B cell (primary cell): ENCODE data around the gene PYCR2. TPM values are rescaled to one million over a fixed set of nuclear protein-coding genes. Genes with fewer than 3 reads are reported as not detected.

Source experiments
- ATAC-seq: fragments of 200-7000 bp; cut with Tn5 transposase; one replicate; pipeline ENCODE4 v1.10.0; 2021; ENCODE audit warnings: low read depth, mild to moderate bottlenecking, moderate number of reproducible peaks, moderate library complexity
- CTCF ChIA-PET: fragments of 350-600 bp; sonication (Branson Sonifier 250); formaldehyde crosslinking; loops from one replicate; lab custom pipeline; 2021; ENCODE audit warnings: antibody characterized with exemption, inconsistent platforms; lab: Charles Lee
- POLR2A ChIA-PET: fragments of 350-600 bp; sonication (Branson Sonifier 250); formaldehyde crosslinking; loops from one replicate; lab custom pipeline; 2021; ENCODE audit warnings: antibody characterized with exemption; lab: Charles Lee
- DNase-seq: peaks from one replicate; pipeline ENCODE4 v3.0.0; 2013
- H2AFZ ChIP-seq: 2 replicates; pipeline ENCODE4 v1.6.1; 2012; ENCODE audit warnings: mild to moderate bottlenecking, low read depth, low read length; ENCODE audit not compliant: insufficient read depth, poor library complexity, severe bottlenecking
- H3K27ac ChIP-seq, 2 donors: 1 replicate in 1 of 2; 2 replicates in 1 of 2; pipeline ENCODE4 v1.5.1; 2012 to 2013; ENCODE audit warnings: low read length in 2 of 2, mild to moderate bottlenecking in 2 of 2, moderate library complexity in 1 of 2
- H3K27me3 ChIP-seq, 4 experiments: fragments of 200-600 bp in 1 of 4; sonication (generic) in 1 of 4; replicated peaks in 1 of 4; 1 replicate in 2 of 4; 2 replicates in 2 of 4; pipeline versions ENCODE4 v1.6.1 to v1.7.0; 2013 to 2016; ENCODE audit warnings: low read length in 3 of 4, mild to moderate bottlenecking in 2 of 4, mixed read lengths in 1 of 4, moderate library complexity in 1 of 4; ENCODE audit not compliant: insufficient read depth in 4 of 4, control insufficient read depth in 3 of 4; ENCODE audit errors: control extremely low read depth in 1 of 4
- H3K36me3 ChIP-seq, 2 experiments: replicated peaks in 1 of 2; 1 replicate in 1 of 2; 2 replicates in 1 of 2; pipeline versions ENCODE4 v1.6.1 to v1.7.1; 2013; ENCODE audit warnings: low read length in 1 of 2; ENCODE audit not compliant: insufficient read depth in 2 of 2, control insufficient read depth in 1 of 2; ENCODE audit errors: control extremely low read depth in 1 of 2, extremely low read depth in 1 of 2
- H3K4me1 ChIP-seq, 2 donors: fragments of 200-600 bp in 1 of 2; sonication (generic) in 1 of 2; 1 replicate in 1 of 2; 2 replicates in 1 of 2; pipeline versions ENCODE4 v1.5.1 to v1.6.1; 2013 to 2017; ENCODE audit warnings: low read length in 2 of 2; ENCODE audit not compliant: control insufficient read depth in 2 of 2, insufficient read depth in 2 of 2
- H3K4me2 ChIP-seq: replicated peaks from 2 replicates; pipeline ENCODE3; 2012; ENCODE audit warnings: mild to moderate bottlenecking, low read depth, low read length; ENCODE audit not compliant: poor library complexity, severe bottlenecking
- H3K4me3 ChIP-seq, 5 experiments: fragments of 200-600 bp in 1 of 5; sonication (generic) in 1 of 5; 1 replicate in 3 of 5; 2 replicates in 2 of 5; pipeline versions ENCODE4 v1.5.1 to v1.7.0; 2011 to 2016; ENCODE audit warnings: low read length in 4 of 5, mild to moderate bottlenecking in 4 of 5, low read depth in 2 of 5, control low read depth in 1 of 5, moderate library complexity in 1 of 5; ENCODE audit not compliant: insufficient read depth in 1 of 5; ENCODE audit errors: control extremely low read depth in 1 of 5, extremely low read depth in 1 of 5
- H3K79me2 ChIP-seq: fragments of 200-600 bp; sonication (generic); one replicate; pipeline ENCODE4 v1.6.0; 2016; ENCODE audit warnings: low read length; ENCODE audit not compliant: control insufficient read depth, insufficient read depth
- H3K9ac ChIP-seq: fragments of 200-600 bp; sonication (generic); 2 replicates; pipeline ENCODE4 v1.6.1; 2017; ENCODE audit warnings: mild to moderate bottlenecking, low read length, moderate library complexity
- H3K9me3 ChIP-seq, 3 donors: one replicate each; pipeline versions ENCODE4 v1.6.1 to v1.7.1; 2013; ENCODE audit warnings: low read length in 2 of 3; ENCODE audit not compliant: control insufficient read depth in 2 of 3, insufficient read depth in 1 of 3; ENCODE audit errors: control extremely low read depth in 1 of 3
- H4K20me1 ChIP-seq: 2 replicates; pipeline ENCODE4 v1.6.0; 2012; ENCODE audit warnings: mild to moderate bottlenecking, low read length; ENCODE audit not compliant: insufficient read depth, control insufficient read depth, poor library complexity, severe bottlenecking
- H3K27ac Mint-ChIP-seq: one replicate; pipeline ENCODE4 v1.8.0; 2021; ENCODE audit warnings: mixed read lengths
- H3K27me3 Mint-ChIP-seq: one replicate; pipeline ENCODE4 v1.8.0; 2021; ENCODE audit warnings: mixed read lengths
- H3K4me1 Mint-ChIP-seq: one replicate; pipeline ENCODE4 v1.8.0; 2021; ENCODE audit warnings: mixed read lengths
- H3K4me3 Mint-ChIP-seq: one replicate; pipeline ENCODE4 v1.8.0; 2021; ENCODE audit warnings: mixed read lengths
- H3K9me3 Mint-ChIP-seq: one replicate; pipeline ENCODE4 v1.8.0; 2022; ENCODE audit warnings: mixed read lengths; ENCODE audit not compliant: insufficient read depth
- EZH2 ChIP-seq: IDR thresholded peaks from 2 replicates; pipeline ENCODE4 v1.6.1; 2012; ENCODE audit warnings: borderline replicate concordance, low read depth, mild to moderate bottlenecking, moderate library complexity, low read length; ENCODE audit not compliant: insufficient read depth, poor library complexity, severe bottlenecking
- WGBS: methylation state at CpG from one replicate; pipeline ENCODE4 v1.1.5; 2013; ENCODE audit warnings: missing lambda C conversion rate; ENCODE audit not compliant: insufficient coverage; 5-methylcytosine and 5-hydroxymethylcytosine counted together
- intact Hi-C: fragments of 100-400 bp; cut with micrococcal nuclease; formaldehyde crosslinking; loops from one replicate; pipeline ENCODE4 v1.10.0; 2022
- polyA minus RNA-seq: library from RNA; depleted of rRNA, polyadenylated mRNA; stranded (reverse); fragments of >200 nt; gene quantifications from 2 replicates; pipeline ENCODE4 v1.2.3, GENCODE V29; 2012
- polyA plus RNA-seq: library from polyadenylated mRNA; depleted of rRNA; stranded (reverse); fragments of >200 nt; gene quantifications from 2 replicates; pipeline ENCODE4 v1.2.3, GENCODE V29; 2012
- total RNA-seq, 2 donors: library from RNA; stranded (reverse); fragments of 120-200 nt in 1 of 2; gene quantifications; 1 replicate in 1 of 2; 2 replicates in 1 of 2; pipeline versions ENCODE4 v1.2.3 to v1.2.4, GENCODE V29; 2013 to 2022
- TF ChIP-seq, protein P1 (sequence below): fragments of 200-600 bp; IDR thresholded peaks from one replicate; pipeline ENCODE4 v1.8.0; 2022; ENCODE audit warnings: antibody characterized with exemption, mild to moderate bottlenecking

PYCR2 gene
- total RNA-seq (107 and 113 TPM in 2 replicates), polyA plus RNA-seq (107 and 134 TPM in 2 replicates), polyA minus RNA-seq (52.9 and 68.0 TPM in 2 replicates)
- total RNA-seq (2013), result 82.3 TPM

DNA sequence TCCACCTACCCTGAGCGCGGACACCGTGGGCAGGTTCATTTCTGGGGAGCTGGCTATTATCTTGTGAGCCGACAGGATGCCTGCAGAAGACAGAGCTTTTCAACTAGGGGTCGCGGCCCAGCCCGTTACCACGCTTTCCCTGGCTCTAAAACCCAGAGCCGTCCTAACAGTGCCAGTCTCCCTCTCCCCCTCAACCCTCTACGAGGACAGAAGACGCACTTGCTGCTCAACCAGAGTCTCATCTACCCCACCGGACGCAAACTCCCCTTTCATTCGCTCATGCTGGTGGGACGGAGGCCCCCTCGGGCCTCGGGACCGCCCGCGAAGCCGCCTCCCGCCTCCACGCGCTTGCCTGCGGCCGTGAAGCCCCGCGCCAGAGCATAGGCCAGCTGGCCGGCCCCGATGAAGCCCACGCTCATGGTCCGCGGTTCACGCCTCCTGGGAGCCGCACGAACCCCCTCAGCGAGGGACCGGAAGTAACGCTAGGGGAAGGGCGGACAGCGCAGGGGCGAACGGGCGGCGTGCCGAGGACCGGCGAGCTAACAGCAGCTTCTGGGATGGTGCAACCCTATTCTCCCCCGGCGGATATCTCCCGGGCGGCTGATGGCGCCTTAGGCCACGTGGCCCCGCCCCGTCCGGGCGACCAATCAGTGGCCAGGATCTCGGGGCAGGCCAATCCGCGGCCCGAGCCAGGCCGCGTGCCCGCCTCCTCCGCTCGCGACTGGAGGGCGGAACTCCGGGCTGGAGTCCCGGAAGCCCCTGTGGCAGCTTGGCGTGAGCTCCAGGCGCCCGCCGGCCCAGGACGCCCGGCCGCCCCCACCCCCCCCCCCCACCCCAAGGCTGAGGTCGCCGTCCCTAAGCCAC, at the start of gene PYCR2:
PYCR2 (minus strand) TSS at position 559 of the 864 bp plus-strand sequence; CDS start at position 419, 140 bp downstream.
- H3K4me3 Mint-ChIP-seq, result peak within 1 kb of the TSS; percentile 97
- H3K4me1 ChIP-seq, result peaks cover 16 to 26% of the 10 kb centered on the region in 2 donors
- H3K27ac Mint-ChIP-seq, result peak within 1 kb of the TSS; percentile 92
- ATAC-seq (peak; percentile 99), DNase-seq (peak; percentile 97)
- POLR2A ChIA-PET, result interaction anchor here (0.5 to 1.9 kb wide), 18 partner anchors 12 to 475 kb away, joined by 3 to 20 read pairs (median 4); partner anchors contain the start of genes SDE2, SRP9 and TMEM63A
- CTCF ChIA-PET, result interaction anchor here (1.1 to 3.3 kb wide), 6 partner anchors 27 to 150 kb away, joined by 3 to 15 read pairs (median 5); partner anchors contain the start of genes SRP9 and TMEM63A
- under 1% methylated on average over 62 of the region's 80 CpGs for WGBS
- no peaks in the 10 kb centered on the region for H3K27me3 Mint-ChIP-seq
- H3K9ac ChIP-seq, result peak within 1 kb of the TSS; percentile 99
- no peaks in the 10 kb centered on the region for H3K9me3 ChIP-seq
- peaks cover 28% of the 10 kb centered on the region for H4K20me1 ChIP-seq
- H3K4me2 ChIP-seq, result peak within 1 kb of the TSS; percentile 92
- H3K27me3 ChIP-seq, result no peaks in the 10 kb centered on the region
- peaks cover 21% of the 10 kb centered on the region for H3K4me1 Mint-ChIP-seq
- no peak for TF ChIP-seq EZH2
- TF ChIP-seq, protein P1, sequence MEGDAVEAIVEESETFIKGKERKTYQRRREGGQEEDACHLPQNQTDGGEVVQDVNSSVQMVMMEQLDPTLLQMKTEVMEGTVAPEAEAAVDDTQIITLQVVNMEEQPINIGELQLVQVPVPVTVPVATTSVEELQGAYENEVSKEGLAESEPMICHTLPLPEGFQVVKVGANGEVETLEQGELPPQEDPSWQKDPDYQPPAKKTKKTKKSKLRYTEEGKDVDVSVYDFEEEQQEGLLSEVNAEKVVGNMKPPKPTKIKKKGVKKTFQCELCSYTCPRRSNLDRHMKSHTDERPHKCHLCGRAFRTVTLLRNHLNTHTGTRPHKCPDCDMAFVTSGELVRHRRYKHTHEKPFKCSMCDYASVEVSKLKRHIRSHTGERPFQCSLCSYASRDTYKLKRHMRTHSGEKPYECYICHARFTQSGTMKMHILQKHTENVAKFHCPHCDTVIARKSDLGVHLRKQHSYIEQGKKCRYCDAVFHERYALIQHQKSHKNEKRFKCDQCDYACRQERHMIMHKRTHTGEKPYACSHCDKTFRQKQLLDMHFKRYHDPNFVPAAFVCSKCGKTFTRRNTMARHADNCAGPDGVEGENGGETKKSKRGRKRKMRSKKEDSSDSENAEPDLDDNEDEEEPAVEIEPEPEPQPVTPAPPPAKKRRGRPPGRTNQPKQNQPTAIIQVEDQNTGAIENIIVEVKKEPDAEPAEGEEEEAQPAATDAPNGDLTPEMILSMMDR, result no peak
- intact Hi-C loops, result loop anchor here (1.0 to 5.0 kb wide), 5 partner anchors 27 to 457 kb away; partner anchors contain the start of genes SRP9 and TMEM63A
- H3K79me2 ChIP-seq, result peaks cover 37% of the 10 kb centered on the region
- peaks cover 8 to 36% of the 10 kb centered on the region in 2 experiments for H3K36me3 ChIP-seq
- peak within 1 kb of the TSS; percentile 99 for H2AFZ ChIP-seq
- H3K27ac ChIP-seq, result peak within 1 kb of the TSS; percentile 81 to 91
- H3K9me3 Mint-ChIP-seq, result no peaks in the 10 kb centered on the region
- H3K4me3 ChIP-seq, result peak within 1 kb of the TSS; percentile 72 to 99 (median 86)
